Chondrocyte (in vitro differentiated cells): ENCODE results near the gene KIRREL3. TPM values are rescaled to one million over a fixed set of nuclear protein-coding genes. Genes with fewer than 3 reads are reported as not detected.

Experiments
- DNase-seq: peaks from one replicate; pipeline ENCODE4 v3.0.0; 2021; ENCODE audit warnings: mixed read lengths, low spot score
- H3K27ac Mint-ChIP-seq: one replicate; pipeline ENCODE4 v1.8.0; 2021; ENCODE audit warnings: mild to moderate bottlenecking, moderate library complexity, mixed read lengths; ENCODE audit not compliant: unreplicated experiment
- H3K27me3 Mint-ChIP-seq: 2 replicates; pipeline ENCODE4 v1.8.0; 2021; ENCODE audit warnings: low read depth, mixed read lengths
- H3K36me3 Mint-ChIP-seq: 2 replicates; pipeline ENCODE4 v1.8.0; 2021; ENCODE audit warnings: low read depth, mixed read lengths
- H3K4me1 Mint-ChIP-seq: 2 replicates; pipeline ENCODE4 v1.8.0; 2021; ENCODE audit warnings: low read depth, mild to moderate bottlenecking, mixed read lengths
- H3K4me3 Mint-ChIP-seq: one replicate; pipeline ENCODE4 v1.8.0; 2021; ENCODE audit warnings: mild to moderate bottlenecking, moderate library complexity, mixed read lengths; ENCODE audit not compliant: unreplicated experiment
- H3K9me3 Mint-ChIP-seq: 2 replicates; pipeline ENCODE4 v1.8.0; 2021; ENCODE audit warnings: low read depth, mixed read lengths
- total RNA-seq: library from RNA; stranded (reverse); gene quantifications from 3 replicates; pipeline ENCODE4 v1.2.1, GENCODE V29; 2021
- TF ChIP-seq, protein P1 (sequence below): fragments of 200-600 bp; sonication (generic); IDR thresholded peaks from 2 replicates; pipeline ENCODE4 v1.5.0; 2021; ENCODE audit warnings: antibody characterized with exemption, mild to moderate bottlenecking, moderate library complexity

KIRREL3 gene
- total RNA-seq, 1 donor from 2014 or later, result 1.2 TPM

GRCh38 chr11:126816645-126817044 is 183.9 kb downstream of the KIRREL3 start:
- DNase-seq, result no peak
- H3K9me3 Mint-ChIP-seq, result no peaks in the 10 kb centered on the region
- peaks cover 7% of the 10 kb centered on the region for H3K4me1 Mint-ChIP-seq
- H3K27me3 Mint-ChIP-seq, result no peaks in the 10 kb centered on the region
- H3K27ac Mint-ChIP-seq, result no peak overlapping the region
- TF ChIP-seq, protein P1, sequence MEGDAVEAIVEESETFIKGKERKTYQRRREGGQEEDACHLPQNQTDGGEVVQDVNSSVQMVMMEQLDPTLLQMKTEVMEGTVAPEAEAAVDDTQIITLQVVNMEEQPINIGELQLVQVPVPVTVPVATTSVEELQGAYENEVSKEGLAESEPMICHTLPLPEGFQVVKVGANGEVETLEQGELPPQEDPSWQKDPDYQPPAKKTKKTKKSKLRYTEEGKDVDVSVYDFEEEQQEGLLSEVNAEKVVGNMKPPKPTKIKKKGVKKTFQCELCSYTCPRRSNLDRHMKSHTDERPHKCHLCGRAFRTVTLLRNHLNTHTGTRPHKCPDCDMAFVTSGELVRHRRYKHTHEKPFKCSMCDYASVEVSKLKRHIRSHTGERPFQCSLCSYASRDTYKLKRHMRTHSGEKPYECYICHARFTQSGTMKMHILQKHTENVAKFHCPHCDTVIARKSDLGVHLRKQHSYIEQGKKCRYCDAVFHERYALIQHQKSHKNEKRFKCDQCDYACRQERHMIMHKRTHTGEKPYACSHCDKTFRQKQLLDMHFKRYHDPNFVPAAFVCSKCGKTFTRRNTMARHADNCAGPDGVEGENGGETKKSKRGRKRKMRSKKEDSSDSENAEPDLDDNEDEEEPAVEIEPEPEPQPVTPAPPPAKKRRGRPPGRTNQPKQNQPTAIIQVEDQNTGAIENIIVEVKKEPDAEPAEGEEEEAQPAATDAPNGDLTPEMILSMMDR, result no peak
- H3K4me3 Mint-ChIP-seq, result no peak overlapping the region
- no peaks in the 10 kb centered on the region for H3K36me3 Mint-ChIP-seq

DNA sequence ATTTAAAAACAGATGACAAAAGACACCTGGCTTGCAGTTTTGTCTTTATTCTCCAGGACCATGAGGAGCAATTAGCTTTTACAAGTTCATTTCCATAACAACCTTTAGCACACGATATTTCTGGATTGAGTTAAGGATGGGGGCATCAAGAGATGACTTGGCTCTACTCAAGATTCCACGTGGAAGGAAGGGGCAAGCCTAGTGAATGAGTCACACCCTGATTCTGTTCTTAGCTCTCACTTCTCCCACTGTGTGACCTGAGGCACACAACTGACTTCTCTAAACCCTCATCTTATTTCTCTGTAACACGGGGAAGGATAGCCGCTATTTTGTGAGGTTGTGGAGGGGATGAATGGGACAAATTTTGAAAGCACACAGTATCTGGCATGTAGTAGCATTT is 185.5 kb downstream of the KIRREL3 start:
- Mint-ChIP-seq H3K4me3 (no peak overlapping the region), H3K27me3 (no peaks in the 10 kb centered on the region), H3K9me3 (no peaks in the 10 kb centered on the region), H3K36me3 (no peaks in the 10 kb centered on the region), H3K27ac (no peak overlapping the region), H3K4me1 (peaks cover 7% of the 10 kb centered on the region)
- no peak for DNase-seq
- TF ChIP-seq, protein P1, result no peak

DNA sequence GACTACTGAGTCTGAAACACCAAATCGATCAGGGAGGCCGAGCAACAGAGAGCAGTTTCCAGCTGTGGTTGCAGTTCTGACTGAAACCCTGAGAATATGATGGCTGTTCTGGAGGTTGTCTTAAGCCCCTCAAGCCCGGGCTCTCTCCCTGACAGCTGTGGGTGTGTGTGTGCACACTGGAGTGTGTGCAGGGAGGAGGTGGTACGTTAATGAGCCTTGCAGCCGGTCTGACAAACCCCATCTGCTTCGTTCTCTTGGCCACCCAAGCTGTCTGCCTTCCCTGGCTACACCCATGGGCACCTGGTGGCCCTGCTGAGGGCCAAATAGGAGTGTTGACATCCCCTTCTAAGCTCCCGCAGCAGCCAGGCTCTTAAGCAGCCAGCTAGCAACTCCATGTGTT is 189.8 kb downstream of the KIRREL3 start:
- Mint-ChIP-seq H3K4me1 (peaks cover 4% of the 10 kb centered on the region), H3K27me3 (no peaks in the 10 kb centered on the region), H3K36me3 (no peaks in the 10 kb centered on the region), H3K27ac (no peak overlapping the region), H3K9me3 (no peaks in the 10 kb centered on the region), H3K4me3 (no peak overlapping the region)
- no peak for DNase-seq
- TF ChIP-seq, protein P1, result no peak

- Mint-ChIP-seq H3K27me3 (peaks cover 1% of the 10 kb centered on the region), H3K4me1 (no peaks in the 10 kb centered on the region), H3K27ac (no peak overlapping the region), H3K36me3 (no peaks in the 10 kb centered on the region), H3K9me3 (no peaks in the 10 kb centered on the region), H3K4me3 (no peak overlapping the region)
- no peak for DNase-seq
- TF ChIP-seq, protein P1, result no peak
Measured at GRCh38 chr11:126809514-126810289, 190.9 kb downstream of the KIRREL3 start.

GRCh38 chr11:126808836-126809235 is 191.7 kb downstream of the KIRREL3 start:
- H3K4me3 Mint-ChIP-seq, result no peak overlapping the region
- H3K27me3 Mint-ChIP-seq, result peaks cover 2% of the 10 kb centered on the region
- TF ChIP-seq, protein P1, result no peak
- H3K27ac Mint-ChIP-seq, result no peak overlapping the region
- H3K4me1 Mint-ChIP-seq, result no peaks in the 10 kb centered on the region
- DNase-seq, result no peak
- no peaks in the 10 kb centered on the region for H3K9me3 Mint-ChIP-seq
- H3K36me3 Mint-ChIP-seq, result no peaks in the 10 kb centered on the region
